ENCODE results near the gene SP3. TPM values are rescaled to one million over a fixed set of nuclear protein-coding genes. Genes with fewer than 3 reads are reported as not detected.
A peak's percentile ranks its signal among the peaks of the same experiment; 100 is the strongest.

Gene SP3
- total RNA-seq, 1 donor from 2014 or later = 77.4 TPM

GRCh38 chr2:173972165-173972564, 7.0 kb upstream of the SP3 start:
- DNase-seq (no peak), ATAC-seq (no peak)
- intact Hi-C loops (cut with DNase I) = no loop called here
- H3K36me3 ChIP-seq = no peaks in the 10 kb centered on the region
- TF ChIP-seq CTCF (IDR thresholded peaks at IDR 0.05) = no peak
- no peak overlapping the region for H3K27ac ChIP-seq
- H3K27me3 ChIP-seq = no peaks in the 10 kb centered on the region
- H3K9me3 ChIP-seq = no peaks in the 10 kb centered on the region
- H3K4me1 ChIP-seq = no peaks in the 10 kb centered on the region
- no peak overlapping the region for H3K4me3 ChIP-seq

DNA sequence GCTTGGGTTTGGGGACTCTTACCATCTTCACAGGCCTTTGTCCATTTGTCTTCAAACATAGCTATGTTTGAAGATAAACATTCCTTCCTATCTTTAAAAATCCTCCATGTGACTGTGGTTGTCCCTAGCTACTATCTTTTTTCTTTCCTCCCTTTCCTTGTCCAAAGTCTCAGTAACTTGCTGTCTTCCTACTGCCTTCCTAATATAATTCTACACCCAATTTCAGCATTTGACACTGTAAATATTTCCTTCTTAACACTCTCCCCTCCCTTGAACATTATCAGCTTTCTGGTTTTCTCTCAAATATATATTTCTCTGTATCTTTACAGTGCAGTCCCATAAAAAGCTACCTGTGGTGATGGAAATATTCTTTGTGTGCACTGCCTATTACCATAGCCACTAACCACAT, 5.3 kb upstream of the SP3 start:
- intact Hi-C loops (cut with DNase I) = no loop called here
- no peak overlapping the region for H3K27ac ChIP-seq
- H3K36me3 ChIP-seq = no peaks in the 10 kb centered on the region
- no peaks in the 10 kb centered on the region for H3K27me3 ChIP-seq
- TF ChIP-seq CTCF (IDR thresholded peaks at IDR 0.05) = no peak
- no peak for ATAC-seq
- H3K9me3 ChIP-seq = no peaks in the 10 kb centered on the region
- peaks cover 9% of the 10 kb centered on the region for H3K4me1 ChIP-seq
- no peak for DNase-seq
- H3K4me3 ChIP-seq = no peak overlapping the region

DNA sequence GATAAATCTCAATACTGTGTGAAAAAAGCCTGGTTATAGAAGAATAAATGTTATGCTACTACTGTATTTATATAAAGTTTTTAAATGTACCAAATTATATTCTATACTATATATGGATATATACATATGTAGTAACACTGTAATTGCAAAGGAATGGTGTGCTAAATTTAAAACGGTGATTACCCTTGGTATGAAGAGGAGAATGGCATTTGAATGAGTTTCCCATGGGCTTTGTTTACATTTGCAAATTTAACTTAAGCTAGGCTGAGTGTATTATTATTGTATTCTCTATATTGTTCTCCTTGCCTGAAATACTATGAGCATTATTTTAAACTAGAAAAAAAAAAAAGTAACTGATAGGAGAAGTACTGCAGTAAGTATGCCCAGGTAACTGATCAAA, 4.7 kb upstream of the SP3 start:
- ATAC-seq (no peak), DNase-seq (no peak)
- H3K27me3 ChIP-seq = no peaks in the 10 kb centered on the region
- no peaks in the 10 kb centered on the region for H3K9me3 ChIP-seq
- peaks cover 9% of the 10 kb centered on the region for H3K4me1 ChIP-seq
- no peak for TF ChIP-seq CTCF (IDR thresholded peaks at IDR 0.05)
- no peak overlapping the region for H3K27ac ChIP-seq
- H3K4me3 ChIP-seq = no peak overlapping the region
- H3K36me3 ChIP-seq = no peaks in the 10 kb centered on the region
- intact Hi-C loops (cut with DNase I) = no loop called here

DNA sequence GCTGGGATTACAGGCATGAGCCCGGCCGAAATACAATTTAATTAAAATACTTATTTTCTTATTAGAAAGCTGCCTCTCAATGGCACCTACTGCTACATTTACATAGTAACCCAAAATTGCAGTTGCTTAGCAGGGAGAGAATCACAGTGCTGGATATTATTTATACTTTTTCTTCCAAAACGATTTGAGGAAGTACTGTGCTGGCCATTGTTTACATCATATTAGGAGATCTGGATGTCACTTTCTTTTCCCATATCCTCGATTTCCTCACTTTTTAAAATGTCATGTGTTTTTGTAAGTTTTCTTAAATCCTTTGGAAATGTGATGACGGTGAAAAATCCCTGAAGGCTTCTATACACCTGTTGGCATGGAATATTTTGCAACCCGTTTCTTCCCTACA, 3.4 kb upstream of the SP3 start:
- no peaks in the 10 kb centered on the region for H3K9me3 ChIP-seq
- no peak overlapping the region for H3K27ac ChIP-seq
- no peaks in the 10 kb centered on the region for H3K36me3 ChIP-seq
- no peaks in the 10 kb centered on the region for H3K27me3 ChIP-seq
- H3K4me1 ChIP-seq = peaks cover 9% of the 10 kb centered on the region
- no peak for ATAC-seq
- DNase-seq = no peak
- no peak overlapping the region for H3K4me3 ChIP-seq
- intact Hi-C loops (cut with DNase I) = no loop called here
- TF ChIP-seq CTCF (IDR thresholded peaks at IDR 0.05) = no peak

- TF ChIP-seq CTCF (IDR thresholded peaks at IDR 0.05) = no peak
- Histone ChIP-seq H3K36me3 (no peaks in the 10 kb centered on the region), H3K27ac (peak overlapping the region; percentile 100), H3K4me3 (peak overlapping the region; percentile 96), H3K27me3 (no peaks in the 10 kb centered on the region), H3K4me1 (peaks cover 19% of the 10 kb centered on the region), H3K9me3 (no peaks in the 10 kb centered on the region)
- no peak for DNase-seq
- ATAC-seq = no peak
- intact Hi-C loops (cut with DNase I) = no loop called here
Measured at GRCh38 chr2:173966274-173967098, 1.3 kb upstream of the SP3 start.
